HS-27A (cell line): Measurements from ENCODE around the gene HNRNPAB.

Experiments used
- DNase-seq: peaks from one replicate; pipeline ENCODE4 v3.0.0-alpha.2; 2012; ENCODE audit warnings: low read depth, missing footprints

The HNRNPAB gene

DNA sequence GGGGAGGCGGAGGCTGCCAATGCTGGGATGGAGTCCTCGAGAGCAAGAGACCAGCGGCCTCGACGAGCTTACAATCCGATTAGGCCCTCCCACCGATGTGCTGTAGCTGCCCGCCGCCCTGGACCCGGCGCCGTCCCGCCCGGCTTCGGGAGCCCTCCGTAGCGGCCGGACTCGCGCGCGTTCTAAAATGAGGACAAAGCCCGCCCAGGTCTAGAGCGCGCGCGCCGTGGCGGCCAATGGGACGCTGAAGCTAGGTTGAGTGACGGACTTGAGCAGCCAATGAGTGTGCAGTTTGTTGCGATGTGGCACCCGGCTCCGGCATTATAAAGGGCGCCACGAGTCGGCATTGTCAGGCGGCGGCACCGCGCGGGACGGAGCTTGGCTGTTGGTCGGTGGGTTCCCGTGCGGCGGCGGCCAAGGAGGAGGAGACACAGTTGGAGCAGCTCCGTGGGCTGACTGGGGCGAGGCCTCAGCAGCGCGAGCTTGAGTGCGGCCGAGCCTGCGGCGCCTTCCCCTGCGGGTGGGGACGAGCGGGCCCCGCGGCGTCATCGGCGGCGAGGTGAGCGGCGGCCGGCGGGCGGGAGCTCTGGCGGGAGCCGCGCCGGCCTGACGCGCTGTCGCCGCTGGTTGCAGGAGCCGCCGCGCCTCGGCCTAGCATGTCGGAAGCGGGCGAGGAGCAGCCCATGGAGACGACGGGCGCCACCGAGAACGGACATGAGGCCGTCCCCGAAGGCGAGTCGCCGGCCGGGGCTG, at the start of gene HNRNPAB:
Gene HNRNPAB, plus strand, starts transcription at position 352 of the 753 bp plus-strand sequence. Its CDS starts 305 bp downstream, at position 657.
- DNase-seq: peak; percentile 73

DNA sequence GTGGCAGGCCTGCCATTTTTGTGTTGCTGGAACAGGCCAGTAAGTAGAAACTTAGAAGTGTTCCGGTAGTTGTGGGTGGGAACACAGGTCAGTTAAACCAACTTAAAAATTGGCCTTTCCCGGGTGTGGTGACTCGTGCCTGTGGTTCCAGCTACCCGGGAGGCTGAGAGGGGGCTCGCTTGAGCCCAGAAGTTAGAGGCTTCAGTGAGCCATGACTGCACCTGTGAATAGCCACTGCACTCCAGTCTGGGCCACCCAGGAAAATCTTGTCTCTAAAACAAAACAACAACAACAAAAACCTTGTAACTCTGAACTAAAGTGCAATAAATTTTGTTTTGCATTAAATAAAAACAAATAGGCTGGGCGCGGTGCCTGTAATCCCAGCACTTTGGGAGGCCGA, 49.3 kb upstream of the HNRNPAB start:
- DNase-seq: no peak

DNA sequence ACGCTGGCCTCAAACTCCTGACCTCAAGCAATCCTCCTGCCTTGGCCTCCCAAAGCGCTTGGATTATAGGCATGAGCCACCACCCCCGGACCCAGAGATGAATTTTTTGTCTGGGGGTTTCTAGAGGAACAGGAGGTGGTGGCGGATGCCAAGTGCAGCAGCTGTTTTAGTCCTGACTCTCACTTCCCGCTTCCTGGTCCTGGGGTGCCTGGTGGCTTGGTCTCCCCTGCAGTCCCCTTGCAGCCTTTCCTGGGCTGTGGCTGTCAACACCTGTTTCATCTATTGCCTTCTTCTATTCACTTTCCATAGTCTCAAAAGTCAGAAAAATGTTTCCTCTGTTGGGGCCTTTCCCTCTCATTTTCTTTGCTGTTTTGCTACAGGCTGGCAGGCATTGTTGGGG, 44.2 kb upstream of the HNRNPAB start:
- DNase-seq: no peak

DNA sequence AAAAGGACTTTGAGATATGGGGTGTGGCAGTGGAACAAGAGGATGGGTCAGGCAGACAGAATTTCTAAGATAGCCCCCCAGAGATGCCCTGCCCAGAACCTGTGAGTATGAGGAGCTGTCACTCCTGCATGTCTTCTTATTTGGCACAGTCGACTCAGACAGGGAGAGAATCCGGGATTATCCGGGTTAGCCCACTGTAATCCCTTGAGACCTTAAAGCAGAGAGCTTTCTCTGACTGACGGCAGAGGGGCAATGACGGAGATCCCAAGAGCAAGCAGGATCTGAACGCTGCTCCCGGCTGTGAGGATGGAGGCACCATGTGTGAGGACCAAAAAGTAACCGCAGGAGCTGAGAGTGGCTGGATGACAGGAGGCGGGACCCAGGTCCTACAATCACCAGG, 41.9 kb upstream of the HNRNPAB start:
- no peak for DNase-seq

DNA sequence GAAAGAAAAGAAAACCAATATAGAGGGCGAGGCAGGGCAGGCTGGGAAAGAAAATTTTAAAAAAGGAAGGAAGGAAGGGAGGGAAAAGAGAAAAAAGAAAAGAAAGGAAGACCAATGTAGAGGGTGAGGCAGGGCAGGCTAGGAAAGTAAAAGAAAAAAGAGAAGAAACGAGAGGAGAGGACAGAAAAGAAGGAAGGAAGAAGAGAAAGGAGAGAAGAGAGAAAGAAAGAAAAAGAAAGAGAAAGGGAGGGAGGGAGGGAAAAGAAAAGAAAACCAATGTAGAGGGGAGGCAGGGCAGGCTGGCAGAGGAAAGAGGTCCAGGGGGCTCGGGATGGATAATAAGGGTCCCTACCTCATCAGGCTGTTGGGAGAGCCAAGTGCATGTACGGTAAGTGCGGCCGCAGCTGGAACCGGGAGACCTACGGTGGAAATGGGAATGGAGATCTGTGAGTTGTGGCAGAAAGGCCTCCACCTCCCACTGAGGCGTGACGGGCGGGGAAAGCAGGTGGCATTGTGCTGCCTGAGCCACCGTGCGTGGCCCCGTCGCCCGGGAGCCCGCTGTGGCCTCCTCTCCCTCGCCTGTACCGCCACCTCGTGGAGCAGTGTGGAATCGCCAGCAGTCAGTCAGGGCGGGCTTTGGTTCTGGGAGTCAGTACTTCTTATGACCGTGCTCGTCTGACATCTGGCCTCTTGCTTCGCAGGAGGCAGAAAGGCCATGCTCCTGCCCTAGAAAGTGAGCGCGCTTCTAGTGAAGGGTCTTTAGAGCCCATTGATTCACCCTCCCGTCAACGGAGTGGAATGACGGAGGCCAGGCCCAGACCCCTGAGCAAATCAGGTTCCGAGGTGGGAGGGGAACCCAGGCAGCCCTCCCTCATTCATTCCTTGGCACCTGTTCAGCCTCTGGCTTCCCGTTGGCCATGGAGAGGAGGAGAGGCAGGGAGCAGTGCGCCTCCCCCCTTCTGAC, 40.3 kb upstream of the HNRNPAB start:
- DNase-seq: no peak

DNA sequence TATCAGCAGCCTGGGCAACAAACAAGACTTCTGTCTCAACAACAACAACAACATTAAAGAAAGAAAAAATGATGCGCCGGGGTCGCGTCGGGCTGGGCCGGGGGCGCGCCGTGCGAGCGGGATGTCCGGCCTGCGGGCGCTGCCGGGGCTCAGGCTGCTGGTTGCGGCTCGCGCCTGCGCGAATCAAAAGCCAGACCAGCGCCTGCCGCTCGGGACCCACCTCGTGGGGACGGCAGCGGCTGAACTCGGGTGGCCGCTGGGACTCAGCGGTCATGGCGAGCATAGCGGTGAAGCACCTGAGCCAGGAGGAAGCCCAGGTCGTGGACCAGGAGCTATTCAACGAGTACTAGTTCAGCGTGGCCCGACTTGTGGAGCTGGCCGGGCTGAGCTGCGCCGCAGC, 38.8 kb upstream of the HNRNPAB start:
- DNase-seq: no peak

DNA sequence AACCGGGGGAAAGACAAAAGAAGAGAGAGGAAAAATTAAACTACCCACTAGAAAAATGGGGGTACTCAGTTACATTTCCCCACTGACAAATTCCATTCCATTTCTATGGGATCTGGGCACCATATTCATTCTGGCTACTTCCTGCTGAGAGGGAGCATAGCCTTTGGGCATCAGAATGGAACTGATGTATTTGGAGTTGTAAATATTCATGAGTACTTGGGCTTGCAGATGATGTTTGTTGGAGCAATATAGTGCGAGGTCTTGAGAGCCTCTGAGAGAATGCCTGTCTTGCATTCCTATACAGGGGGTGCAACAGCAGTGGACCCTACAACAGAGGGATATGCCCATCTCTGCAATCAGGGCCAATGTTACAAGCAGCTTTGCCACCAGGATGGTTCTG, 33.9 kb upstream of the HNRNPAB start:
- DNase-seq: no peak

DNA sequence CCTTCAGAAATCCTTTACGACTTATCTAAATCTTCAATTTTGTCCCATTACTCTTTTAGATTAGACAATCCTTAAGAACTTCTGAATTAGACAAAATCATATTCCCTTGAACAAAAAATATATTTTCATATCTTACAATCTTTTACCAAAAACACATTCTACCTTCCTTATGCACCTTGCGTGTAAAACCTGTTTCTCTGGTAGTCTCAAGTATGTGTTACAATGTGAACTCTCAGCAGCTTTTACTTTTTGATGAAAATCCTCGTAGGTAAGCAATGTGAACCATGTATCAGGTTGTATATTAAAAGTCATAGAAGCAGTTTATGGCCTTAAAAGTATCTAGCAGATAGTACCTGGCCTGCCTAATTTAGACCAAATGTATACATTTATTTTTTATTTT, 29.9 kb upstream of the HNRNPAB start:
- DNase-seq: no peak

DNA sequence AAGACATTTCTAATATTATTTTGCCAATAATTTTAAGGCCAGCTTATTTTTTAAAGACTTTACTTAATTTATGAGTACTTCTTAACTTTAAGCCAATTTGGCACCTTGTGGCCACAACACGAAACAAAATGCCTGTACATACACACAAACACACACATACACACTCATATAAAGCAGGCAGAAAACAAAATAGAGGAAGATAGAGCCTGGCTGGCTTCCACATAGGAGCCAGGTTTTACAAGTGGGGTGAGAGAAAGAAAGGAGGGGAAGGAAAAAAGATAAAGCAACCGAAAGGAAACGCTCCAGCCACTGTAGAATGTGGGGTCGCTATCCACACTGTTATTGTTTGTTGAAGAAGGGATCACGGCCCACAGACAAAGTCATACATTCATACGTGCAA, 27.5 kb upstream of the HNRNPAB start:
- DNase-seq: no peak

DNA sequence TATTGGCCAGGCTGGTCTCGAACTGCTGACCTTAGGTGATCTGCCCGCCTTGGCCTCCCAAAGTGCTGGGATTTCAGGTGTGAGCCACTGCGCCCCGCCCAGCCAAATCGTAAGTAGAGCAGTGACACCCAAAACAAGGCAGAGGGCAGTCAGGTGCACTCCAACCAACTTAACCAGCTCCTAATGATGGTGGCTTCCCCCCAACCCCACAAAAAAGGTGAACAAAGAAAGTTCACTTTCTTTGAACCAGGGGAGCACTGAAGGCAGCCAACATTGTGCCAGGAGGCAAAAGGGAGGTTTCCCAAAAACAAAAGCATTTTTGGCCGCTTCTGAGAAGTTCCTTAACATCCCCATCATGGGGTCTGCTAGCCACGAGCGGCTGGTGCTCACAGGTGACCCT, 26.8 kb upstream of the HNRNPAB start:
- no peak for DNase-seq

DNA sequence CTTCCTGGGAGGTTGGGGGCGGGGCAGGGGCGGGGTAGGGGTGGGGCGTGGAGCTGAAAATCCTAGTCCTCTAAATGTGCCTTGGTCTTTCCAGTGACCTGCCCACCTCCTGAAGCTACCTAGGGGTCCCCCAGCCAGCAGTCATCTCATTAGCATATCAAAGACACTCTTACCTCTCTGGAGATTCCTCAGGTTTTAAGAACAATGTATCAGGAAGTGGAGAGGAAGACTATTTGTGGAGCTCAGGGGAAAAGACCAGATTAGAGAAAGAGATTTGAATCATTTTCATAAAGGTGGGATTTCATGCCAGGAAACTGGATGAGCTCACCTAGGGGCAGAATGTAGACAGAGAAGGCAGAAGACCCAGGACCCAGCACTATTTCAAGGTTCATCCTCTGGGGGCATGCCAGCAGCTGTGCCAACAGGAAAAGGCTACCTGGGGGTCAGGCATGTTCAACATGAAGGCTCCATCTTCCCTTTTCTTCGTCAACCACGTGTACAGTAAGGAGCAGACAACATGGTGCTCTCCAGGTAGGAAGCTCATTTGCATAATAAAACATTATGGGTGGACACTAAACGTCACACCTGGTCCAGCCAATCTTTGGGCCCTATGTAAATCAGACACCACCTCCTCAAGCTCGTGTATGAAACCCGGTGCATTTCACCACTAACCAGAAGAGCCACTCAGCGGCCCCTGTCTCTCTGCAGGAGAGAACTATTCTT, 24.0 kb upstream of the HNRNPAB start:
- no peak for DNase-seq

DNA sequence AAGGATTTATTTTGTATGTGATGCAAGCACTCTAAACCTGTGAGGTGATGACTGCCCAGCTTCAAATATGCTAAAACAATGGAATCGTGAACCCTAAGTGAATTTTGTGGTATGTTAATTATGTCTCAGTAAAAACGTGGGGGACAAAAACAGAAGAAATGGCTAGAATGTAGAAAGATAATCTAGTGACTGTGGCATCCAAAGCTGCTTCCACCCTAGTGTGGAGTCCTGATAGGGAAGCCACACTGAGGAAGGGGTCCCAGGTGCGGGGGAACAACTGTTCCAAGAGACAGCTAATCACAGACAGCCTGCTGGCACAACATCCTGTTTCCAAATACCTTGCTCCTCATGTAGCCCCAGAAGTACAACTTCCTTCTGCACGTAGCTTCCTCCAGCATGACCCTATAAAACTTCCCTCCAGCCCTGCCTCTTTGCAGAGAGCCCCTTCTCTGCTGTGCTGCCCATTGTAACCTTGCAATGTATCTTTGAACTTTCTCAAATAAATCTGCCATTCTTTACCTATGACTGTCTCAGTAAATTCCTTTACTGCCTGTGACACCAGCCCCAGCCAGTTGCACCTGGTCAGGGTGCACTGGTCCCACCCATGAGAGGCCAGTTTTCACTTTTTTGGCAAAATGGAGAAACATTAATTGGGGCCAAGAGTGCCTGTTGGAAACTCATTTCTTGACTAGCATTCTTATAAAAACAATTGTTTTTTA, 22.0 kb upstream of the HNRNPAB start:
- DNase-seq: no peak

DNA sequence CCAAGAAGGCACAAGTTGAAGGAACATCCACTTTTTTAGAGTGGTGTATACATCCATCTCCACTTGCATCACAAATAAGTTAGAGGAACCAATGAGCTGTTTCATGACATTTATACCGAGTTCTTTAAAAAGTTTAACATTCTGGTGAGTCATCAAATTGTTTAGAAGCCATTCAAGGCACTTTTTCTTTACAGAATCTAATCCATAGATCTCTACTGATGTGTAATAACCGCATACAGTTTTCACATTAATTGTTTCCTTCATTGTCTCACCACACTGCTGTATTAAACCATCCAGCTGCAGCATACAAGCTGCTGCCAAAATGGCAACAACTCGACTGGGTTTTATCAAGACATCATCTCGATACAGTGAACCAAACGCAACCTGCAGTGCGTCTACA, 17.9 kb upstream of the HNRNPAB start:
- DNase-seq: no peak

DNA sequence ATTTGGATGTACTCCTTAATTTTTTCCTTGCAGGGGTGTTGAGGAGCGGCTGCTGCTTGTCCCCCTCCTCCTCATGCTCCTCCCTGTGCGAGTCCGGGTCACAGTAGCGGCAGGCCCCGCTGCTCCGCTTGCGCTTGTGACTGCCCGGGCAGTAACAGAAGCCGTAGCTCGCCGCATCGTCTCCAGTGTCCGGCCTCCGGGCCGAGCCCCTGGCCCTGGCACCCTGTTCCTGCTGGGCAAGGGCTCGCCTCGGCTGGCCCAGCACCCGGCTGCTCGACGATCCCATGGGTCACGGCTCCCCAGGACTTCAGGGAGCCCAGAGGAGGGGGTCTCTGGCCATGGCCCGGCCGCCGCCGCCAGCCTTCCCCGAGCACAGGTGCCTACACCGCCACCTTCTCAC, 17.3 kb upstream of the HNRNPAB start, which contains the start of gene GMCL2:
Gene GMCL2, minus strand, starts transcription at position 358 of the 400 bp plus-strand sequence. Its CDS starts 72 bp downstream, at position 286.
- DNase-seq: no peak

DNA sequence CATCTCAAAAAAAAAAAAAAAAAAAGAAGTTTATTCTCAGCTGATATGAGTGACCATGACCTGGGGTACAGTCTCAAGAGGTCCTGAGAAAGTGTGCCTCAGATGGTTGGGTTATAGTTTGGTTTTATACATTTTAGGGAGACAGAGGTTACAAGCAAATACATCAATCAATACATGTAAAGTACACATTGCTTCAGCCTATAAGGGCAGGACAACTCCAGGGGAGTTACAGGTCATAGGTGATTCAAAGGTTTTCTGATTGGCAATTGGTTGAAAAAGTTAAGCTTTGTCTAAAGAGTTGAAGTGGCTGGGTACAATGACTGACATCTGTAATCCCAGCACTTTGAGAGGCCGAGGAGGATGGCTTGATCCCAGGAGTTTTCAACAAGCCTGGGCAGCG, 14.9 kb upstream of the HNRNPAB start:
- DNase-seq: no peak

DNA sequence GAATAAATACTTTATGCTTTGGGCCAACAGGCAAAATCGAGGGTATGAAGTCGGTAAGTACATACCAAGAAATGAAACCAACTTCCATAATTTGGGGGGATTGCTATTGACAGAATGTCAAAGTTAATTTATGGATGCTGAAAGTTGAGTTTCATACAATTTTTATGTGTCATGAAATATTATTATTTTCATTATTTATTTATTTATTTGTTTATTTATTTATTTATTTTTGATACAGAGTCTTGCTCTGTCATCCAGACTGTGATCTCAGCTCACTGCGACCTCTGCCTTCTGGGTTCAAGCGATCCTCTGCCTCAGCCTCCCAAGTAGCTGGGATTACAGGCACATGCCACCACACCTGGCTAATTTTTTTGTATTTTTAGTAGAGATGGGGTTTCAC, 12.7 kb upstream of the HNRNPAB start:
- DNase-seq: no peak

DNA sequence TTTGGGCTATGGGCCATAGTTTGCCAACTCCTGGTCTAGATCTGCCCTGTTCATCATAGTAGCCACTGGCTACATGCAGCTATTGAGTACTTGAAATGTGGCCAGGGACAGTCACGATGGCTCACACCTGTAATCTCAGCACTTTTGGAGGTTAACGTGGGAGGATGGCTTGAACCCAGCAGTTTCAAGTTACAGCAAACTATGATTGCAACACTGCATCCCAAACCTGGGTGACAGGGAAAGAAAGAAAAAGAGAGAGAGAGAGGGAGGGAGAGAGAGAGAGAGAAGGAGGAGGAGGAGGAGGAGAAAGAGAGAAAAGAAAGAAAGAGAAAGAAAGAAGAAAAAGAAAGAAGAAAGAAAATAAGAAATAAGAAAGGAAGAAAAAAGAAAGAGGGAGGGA, 12.1 kb upstream of the HNRNPAB start:
- no peak for DNase-seq

DNA sequence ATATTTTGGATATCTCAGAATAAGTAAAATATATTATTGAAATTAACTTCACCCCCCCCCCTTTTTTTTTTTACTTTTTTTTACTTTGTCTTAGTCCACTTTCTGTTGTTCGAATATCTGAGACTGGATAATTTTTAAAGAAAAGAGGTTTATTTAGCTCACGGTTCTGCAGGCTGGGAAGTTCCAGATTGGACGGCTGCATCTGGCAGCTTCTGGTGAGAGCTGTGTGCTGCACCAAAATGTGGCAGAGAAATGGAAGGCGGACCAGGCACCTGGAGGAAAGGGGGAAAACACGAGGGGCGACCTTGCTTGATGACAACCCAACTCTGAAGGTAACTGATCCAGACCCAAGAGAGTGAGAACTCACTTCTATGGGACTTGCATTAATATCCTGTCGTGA, 11.5 kb upstream of the HNRNPAB start:
- no peak for DNase-seq

DNA sequence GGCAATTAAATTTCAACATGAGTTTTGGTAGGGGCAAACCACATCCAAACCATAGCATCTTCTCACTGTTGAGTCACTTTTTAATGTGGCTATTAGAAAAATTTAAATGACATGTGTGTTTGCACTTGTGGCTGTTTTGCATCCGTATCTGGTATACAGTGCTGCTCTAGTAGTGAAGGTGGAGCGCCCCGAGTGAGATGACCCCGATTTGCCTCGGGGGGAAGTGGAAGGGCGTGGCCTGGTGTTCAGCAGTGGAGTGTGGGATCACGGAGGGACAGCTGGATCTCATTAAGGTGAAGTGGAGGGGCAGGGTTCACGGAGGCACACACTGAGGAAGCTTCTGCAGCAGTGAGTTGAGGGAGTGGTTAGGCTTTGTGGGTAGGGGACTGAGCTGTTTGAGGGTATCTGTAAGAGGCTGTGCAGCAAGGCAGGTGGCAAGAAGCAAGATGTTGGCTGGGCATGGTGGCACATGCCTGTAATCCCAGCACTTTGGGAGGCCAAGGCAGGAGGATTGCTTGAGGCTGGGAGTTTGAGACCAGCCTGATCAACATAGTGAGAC, 11.0 kb upstream of the HNRNPAB start:
- DNase-seq: no peak

DNA sequence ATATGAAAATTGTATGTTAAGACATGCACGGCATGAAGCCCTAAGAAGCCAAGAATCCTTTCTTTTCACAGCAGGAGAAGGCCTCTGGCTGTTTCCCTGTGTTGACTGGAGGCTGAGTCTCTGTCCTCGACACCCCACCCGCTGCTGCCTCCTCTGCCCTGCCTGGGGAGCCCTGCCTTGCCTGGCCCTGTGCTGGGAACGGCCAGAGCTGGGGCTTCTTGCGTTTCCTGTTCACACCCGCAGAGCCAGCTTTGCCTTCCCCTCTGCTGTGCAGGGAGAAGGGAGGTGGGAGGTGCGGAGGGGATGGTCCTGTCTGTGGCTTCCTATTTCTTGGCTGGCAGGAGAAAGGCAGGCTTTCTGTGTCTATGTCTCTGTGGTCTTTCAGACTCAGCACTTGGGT, 10.3 kb upstream of the HNRNPAB start:
- DNase-seq: no peak

DNA sequence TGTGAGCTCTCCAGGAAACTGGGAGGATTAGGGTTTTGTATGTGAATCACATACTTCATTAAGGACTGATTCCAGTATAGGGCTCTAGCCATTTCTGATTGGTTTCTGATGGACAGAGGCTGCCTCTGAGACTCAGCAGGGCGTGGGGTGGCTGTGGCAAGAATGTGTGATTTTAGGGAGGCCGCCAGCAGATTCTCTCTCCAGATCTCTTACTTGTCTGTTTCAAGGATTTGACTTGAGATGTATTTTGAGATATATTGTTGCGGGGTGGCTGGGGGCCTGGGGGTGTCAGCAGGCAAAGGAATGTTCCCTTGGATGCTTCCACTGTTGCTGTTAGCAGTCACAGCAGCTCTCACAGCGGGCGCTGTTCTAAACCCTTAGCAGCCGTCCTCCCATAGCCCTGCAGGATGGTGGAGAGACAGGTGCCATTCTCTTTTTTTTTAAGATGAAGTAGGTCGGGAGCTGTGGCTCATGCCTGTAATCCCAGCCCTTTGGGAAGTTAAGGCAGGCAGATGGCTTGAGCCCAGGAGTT, 8.0 kb upstream of the HNRNPAB start:
- DNase-seq: no peak
